HG03066 (cell line): ENCODE results near the gene APPBP2.
"Not testable (repeated sequence)": the region's sequence is repeated elsewhere in the genome, so short reads cannot be mapped to it uniquely, and the experiment has no call there.

ENCODE experiments used
- ATAC-seq: cut with Tn5 transposase; IDR thresholded peaks from one replicate; pipeline ENCODE4 v1.9.1; 2021; ENCODE audit warnings: low read depth; ENCODE audit not compliant: unreplicated experiment

APPBP2 gene

GRCh38 chr17:60534613-60535157, 8.6 kb upstream of the APPBP2 start:
- no peak for ATAC-seq

GRCh38 chr17:60534010-60534555, 8.0 kb upstream of the APPBP2 start:
- no peak for ATAC-seq

- ATAC-seq = no peak
These were observed 3.8 kb upstream of the APPBP2 start for GRCh38 chr17:60529806-60530205.

DNA sequence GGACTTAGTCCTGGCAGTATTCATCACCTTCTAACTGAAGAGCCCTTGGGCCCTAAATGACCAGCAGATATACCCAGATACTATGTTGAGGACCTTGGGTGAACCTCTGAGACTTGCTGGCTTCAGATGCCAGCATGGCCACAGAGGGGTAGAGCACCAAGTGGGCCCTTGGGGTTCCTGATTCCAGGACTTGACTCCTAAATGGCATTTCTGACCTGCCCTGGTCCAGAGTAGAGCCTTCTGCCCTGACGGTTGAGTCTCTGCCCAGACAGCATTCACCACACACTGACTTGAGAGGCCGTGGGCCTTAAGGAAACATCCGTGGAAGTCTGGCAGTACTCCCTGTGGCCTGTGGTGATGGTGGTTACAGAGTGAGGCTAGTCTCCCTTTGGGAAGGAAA, 2.8 kb upstream of the APPBP2 start:
- no peak for ATAC-seq

GRCh38 chr17:60527701-60528100, 1.7 kb upstream of the APPBP2 start:
- ATAC-seq = no peak

DNA sequence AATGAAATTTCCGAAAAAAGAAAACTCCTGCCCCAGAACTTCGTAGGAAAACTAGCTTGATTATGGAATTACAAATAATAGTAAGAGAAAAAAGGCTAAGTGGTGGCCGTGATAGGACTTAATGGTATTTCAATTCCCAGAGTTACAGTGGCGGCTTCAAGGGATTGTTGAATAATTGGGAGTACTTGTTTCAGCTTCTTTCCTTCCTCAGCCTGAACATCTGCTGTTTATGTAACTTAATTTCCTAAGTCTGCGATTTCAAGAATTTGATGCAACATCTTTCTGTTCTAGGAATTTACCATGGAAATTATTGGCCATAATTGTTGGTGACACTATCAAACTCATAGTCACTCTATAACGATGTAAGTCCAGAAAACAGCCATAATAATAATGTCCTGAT, 684 bp upstream of the APPBP2 start:
- no peak for ATAC-seq

GRCh38 chr17:60525328-60525684, 736 bp downstream of the APPBP2 start:
- no peak for ATAC-seq

DNA sequence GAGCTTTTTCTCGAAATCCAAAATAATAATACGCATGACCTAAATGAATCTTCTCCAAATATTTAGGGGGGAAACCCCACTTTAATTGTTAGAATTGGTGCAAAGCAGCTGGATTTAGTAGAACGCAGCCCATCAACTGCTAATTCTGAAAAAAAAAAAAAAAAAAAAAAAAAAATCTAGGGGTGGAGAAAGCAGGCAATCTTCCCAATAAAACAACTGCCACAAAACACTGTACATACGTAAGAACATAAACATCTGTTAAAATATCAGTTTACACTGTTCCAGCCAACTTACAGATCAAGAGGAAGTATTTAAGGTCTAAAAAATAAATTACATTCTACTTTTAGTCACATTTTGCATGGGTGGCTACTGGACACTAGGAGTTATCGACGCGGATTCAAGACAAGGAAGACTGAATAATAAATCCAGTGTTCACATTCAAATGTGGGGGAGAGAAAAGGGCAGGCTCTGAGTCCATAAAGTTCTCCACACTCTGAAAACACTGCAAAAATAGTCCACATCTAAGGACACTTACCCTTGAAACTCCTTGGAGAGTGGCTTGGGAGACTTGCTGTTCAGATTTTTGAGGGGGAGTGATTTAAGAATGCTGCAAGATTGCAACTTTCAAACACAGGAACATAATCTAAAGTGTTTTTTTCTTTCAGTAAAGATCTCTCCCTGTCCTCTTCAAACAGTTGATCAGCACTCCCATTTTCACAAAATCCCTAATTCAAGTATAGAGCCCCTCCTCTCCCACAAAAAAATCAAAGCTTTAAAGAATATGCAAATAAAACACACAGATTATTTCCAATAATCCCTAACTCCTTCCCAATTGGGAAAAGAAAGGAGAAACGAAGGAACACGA, 1.3 kb downstream of the APPBP2 start:
- ATAC-seq = no peak

DNA sequence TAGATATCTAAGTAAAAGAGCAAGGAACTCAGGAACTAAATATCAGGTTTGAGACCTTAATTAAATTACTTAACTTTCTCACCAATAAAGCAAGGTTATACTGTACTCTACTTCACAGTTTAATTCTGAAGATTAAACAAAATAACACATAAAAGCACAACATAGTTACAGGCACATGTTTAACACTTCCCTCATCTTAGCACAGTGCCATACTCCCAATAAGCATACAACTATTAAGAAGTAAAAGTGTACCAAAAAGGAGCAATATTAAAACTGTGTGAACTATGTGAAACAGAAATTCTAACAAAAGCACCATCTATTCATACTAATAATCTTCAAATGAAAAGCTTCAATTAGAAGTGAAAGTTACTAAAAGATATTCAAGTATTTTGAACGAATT, 2.2 kb downstream of the APPBP2 start:
- ATAC-seq = no peak

DNA sequence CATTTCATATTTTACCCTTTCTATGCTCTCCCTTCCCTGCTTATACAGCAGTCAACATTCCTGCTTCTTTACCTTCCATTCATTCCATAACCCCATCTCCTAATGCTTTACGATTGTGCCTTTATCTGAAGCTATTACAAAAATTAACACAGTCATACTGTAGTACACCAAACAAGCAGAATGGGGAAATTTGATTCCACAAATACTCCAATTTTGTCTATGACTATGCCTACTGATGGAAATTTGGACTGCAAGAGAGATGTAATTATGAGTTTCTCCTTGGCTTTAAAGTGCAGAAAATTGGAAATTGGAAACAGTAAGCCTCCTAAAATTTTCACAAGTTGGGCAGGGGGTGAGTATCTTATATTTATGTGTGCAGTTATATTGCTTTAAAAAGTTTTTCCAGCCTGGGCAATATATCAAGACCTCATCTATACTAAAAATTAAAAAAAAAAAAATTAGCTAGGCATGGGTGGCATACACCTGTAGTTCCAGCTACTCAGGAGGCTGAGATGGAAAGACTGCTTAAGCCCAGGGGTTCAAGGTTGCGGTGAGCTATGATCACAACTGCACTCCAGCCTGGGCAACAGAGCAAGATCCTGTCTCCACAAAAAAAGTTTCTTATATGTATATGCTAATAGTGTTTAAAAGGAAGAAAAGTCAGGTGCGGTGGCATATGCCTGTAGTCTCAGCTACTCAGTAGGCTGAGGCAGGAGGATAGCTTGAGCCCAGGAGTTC, 3.0 kb downstream of the APPBP2 start:
- no peak for ATAC-seq

GRCh38 chr17:60519795-60520194, 6.2 kb downstream of the APPBP2 start:
- no peak for ATAC-seq

DNA sequence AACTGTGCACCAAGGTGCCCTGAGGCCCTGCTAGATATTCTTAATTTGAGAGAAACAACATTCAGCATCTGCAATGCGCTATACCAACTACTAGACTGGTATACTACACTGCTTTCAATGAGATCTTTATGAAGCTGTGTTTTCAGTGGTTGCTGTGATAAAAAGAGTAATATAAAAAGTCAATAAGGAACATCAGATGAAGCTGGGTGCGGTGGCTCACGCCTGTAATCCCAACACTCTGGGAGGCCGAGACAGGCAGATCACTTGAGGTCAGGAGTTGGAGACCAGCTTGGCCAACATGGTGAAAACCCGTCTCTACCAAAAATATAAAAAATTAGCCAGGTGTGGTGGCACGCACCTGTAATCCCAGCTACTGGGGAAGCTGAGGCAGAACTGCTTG, 10.4 kb downstream of the APPBP2 start:
- ATAC-seq = not testable (repeated sequence)

GRCh38 chr17:60515199-60515598, 10.8 kb downstream of the APPBP2 start:
- ATAC-seq = not testable (repeated sequence)

DNA sequence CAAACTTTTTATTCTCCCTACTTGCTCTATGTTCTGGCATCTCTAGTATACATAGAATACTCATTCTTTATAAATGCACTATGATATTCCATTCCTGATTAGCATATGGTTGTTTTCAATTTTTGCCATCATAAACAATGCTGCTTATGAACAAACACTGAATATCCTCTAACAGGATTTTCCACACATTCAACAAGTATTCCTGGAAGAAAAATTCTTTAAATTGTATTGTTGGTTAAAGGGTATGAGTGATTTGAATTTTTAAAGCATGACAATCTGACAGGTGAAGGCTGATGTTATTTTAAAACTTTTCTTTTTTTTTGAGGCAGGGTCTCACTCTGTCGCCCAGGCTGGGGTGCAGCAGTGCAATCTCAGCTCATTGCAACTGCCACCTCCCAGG, 11.5 kb downstream of the APPBP2 start:
- ATAC-seq = no peak

DNA sequence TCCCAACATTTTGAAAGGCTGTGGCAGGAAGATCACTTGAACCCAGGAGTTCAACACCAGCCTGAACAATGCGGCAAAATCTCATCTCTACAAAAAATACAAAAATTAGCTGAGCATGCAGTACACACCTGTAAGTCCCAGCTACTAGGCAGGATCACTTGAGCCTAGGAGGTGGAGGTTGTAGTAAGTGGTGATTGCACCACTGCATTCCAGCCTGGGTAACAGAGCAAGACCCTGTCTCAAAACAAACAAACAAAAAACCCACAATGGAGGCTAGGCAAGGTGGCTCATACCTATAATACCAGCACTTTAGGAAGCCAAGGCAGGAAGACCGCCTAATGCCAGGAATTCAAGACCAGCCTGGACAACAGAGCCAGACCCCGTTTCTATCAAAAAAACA, 12.0 kb downstream of the APPBP2 start:
- ATAC-seq = no peak

DNA sequence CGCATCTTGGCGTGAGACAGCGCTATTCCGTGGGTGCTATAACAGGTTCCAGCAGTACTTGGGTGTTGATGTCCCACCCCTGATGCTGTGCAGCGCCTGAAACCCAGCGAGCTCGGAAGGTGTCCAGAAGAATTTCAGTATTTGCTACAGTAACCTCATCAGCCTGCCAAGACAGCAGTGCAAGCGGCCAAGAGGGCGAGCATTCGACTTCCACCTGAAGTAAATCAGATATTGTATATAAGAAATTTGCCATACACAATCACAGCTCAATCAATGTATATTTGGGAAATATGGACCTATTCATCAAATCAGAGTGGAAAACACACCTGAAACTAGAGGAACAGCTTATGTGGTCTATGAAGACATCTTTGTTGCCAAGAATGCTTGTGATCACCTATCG, 13.0 kb downstream of the APPBP2 start:
- no peak for ATAC-seq

DNA sequence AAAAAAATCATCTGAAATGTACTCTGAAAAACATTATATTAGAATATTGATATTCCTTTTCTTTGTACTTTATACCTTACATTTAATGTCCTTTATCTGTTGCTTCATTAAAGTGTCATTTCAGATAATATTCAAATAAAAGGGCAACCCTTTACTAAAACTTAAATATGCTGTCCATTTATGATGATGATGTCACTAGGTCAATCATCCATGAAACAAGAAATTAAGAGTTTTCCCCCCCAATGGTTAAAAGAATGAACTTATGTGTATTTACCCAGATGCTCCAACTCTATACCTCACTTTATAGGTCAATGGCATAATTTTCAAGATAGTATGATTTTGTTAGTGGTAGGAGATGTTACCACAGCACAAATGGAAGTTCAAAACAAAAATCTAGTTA, 15.3 kb downstream of the APPBP2 start:
- no peak for ATAC-seq

- no peak for ATAC-seq
These were observed 16.0 kb downstream of the APPBP2 start for GRCh38 chr17:60510031-60510430.

DNA sequence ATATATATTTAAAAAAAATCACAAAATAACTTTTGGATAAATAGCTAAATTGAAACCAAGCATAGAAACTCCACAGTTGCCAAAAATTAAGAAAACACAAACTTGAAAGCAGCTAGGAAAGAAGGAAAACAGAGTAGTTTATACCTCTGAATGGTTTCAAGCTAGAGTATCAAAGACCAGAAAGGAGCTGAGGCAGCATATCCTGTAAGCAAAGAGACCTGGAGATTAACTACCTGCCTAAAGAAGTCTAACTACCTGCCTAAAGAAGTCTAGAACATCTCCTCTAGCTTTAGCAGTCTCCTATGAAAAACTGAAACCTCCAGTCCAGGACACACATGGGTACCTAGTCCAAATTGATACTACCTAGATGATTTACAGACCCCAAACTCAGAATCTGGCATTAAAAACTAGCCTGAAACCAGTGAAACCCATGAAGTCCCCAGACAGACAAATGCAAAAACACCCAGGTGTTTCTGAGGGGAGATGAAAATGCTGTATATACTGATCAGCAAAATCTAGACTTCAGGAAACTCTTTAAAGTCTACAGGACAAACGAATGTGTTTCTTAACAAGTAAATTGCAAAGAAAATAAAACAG, 17.6 kb downstream of the APPBP2 start:
- no peak for ATAC-seq

DNA sequence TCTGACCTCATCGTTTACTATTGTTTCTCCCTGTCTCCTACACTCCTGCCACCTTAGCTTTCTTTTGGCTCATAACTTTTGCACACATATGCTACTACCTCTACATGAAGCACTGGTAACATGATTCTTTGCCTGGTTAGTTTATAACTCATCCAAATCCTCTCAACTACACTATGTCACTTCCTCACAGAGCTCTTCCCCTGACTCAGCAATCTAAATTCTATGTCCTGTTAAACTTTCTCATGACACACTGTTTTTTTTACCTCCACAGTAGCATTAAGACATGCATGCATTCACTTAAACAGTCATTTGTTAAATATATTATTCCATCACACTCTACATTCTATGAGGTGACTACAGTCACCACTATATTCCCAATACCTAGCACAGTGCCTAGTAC, 19.7 kb downstream of the APPBP2 start:
- no peak for ATAC-seq

- no peak for ATAC-seq
These were observed 23.9 kb downstream of the APPBP2 start for GRCh38 chr17:60502145-60502544.
